T-helper 1 cell treated with Interleukin-12 subunit alpha and Interleukin-12 subunit beta and Interleukin-4 antibody, amounts not matched to agents 30 μg/mL and 1 μg/mL, for 36 hours (primary cell): Measurements from ENCODE around the gene CXCL11.
A peak's percentile ranks its signal among the peaks of the same experiment; 100 is the strongest.

Experiments
- H3K27ac Mint-ChIP-seq: one replicate; pipeline ENCODE4 v1.8.0; 2021; ENCODE audit warnings: mild to moderate bottlenecking, mixed read lengths
- H3K27me3 Mint-ChIP-seq: one replicate; pipeline ENCODE4 v1.8.0; 2021; ENCODE audit warnings: low read depth, mixed read lengths
- H3K36me3 Mint-ChIP-seq: one replicate; pipeline ENCODE4 v1.8.0; 2021; ENCODE audit warnings: low read depth, mixed read lengths
- H3K4me1 Mint-ChIP-seq: one replicate; pipeline ENCODE4 v1.8.0; 2021; ENCODE audit warnings: low read depth, mixed read lengths
- H3K4me3 Mint-ChIP-seq: one replicate; pipeline ENCODE4 v1.8.0; 2021; ENCODE audit warnings: mild to moderate bottlenecking, moderate library complexity, mixed read lengths
- H3K9me3 Mint-ChIP-seq: one replicate; pipeline ENCODE4 v1.8.0; 2021; ENCODE audit warnings: mixed read lengths

The CXCL11 gene

DNA sequence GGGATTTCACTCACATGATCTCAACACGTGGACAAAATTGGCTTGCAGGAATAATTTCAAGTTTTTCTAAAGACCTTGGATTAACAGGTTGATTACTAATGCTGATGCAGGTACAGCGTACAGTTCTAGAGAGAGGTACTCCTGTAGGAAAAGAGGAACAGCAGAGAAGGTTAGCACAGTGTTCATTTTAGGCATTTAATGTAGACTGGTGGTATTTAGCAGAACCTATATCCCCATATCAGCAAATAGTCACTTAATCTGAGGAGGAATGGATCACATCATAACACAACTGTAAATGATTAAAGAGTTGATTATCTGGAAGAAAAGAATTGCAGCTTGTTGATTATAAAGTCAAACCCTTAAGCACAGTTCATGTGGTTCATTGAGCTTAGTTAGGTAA, 13.2 kb downstream of the CXCL11 start:
- Mint-ChIP-seq H3K36me3 (peaks cover 3% of the 10 kb centered on the region), H3K27me3 (no peaks in the 10 kb centered on the region), H3K4me3 (no peak overlapping the region), H3K9me3 (no peaks in the 10 kb centered on the region), H3K27ac (no peak overlapping the region), H3K4me1 (peaks cover 32% of the 10 kb centered on the region)

DNA sequence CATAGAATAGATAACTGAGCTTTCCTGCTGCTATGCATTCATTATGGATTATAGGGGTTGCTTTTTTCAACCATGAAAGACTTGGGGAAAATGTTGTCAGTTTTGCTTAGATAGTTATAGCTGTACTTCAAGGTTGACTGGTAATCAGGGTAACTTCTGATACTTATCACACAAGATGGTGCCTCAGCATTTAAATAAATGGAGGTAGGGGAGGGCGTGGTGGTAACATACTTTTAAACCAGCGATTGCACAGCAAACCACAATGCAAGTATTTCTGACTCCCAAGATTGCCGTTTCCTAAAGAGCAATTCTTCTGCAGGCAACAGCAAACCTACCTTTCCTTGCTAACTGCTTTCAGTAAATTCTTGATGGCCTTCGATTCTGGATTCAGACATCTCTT, 13.8 kb downstream of the CXCL11 start:
- no peaks in the 10 kb centered on the region for H3K27me3 Mint-ChIP-seq
- H3K4me1 Mint-ChIP-seq, result peaks cover 30% of the 10 kb centered on the region
- H3K27ac Mint-ChIP-seq, result no peak overlapping the region
- peaks cover 3% of the 10 kb centered on the region for H3K36me3 Mint-ChIP-seq
- H3K4me3 Mint-ChIP-seq, result no peak overlapping the region
- no peaks in the 10 kb centered on the region for H3K9me3 Mint-ChIP-seq

DNA sequence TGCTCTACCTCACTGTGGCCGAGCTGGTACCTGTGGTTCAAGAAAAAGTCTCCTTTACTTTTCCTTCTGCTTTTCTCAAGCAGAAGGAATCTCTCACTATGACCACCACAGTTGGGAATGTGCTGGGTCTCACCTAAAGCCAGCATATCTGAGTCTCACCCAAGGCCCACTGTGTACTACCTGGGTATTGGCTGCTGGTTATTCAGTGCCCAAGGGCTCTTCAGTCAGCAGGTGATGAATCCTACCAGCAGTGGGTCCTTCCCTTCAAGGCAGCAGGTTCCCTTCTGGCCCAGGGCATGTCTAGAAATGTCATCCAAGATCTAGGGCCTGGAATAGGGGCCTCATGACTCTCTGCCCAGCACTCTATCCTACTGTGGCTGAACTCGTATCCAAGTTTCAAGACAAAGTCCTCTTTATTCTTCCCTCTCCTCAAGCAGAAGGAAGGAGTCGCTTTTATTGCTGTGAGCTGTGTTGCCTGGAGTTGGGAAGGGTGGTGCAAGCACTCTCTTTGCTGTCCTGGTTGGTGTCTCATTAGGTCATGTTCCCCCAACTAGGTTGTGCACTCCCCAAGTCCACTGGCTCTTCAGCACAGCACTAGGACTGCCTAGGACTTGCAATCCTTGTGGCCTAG, 18.7 kb downstream of the CXCL11 start:
- Mint-ChIP-seq H3K4me3 (no peak overlapping the region), H3K36me3 (peaks cover 3% of the 10 kb centered on the region), H3K27ac (no peak overlapping the region), H3K9me3 (no peaks in the 10 kb centered on the region), H3K4me1 (peaks cover 22% of the 10 kb centered on the region), H3K27me3 (no peaks in the 10 kb centered on the region)

DNA sequence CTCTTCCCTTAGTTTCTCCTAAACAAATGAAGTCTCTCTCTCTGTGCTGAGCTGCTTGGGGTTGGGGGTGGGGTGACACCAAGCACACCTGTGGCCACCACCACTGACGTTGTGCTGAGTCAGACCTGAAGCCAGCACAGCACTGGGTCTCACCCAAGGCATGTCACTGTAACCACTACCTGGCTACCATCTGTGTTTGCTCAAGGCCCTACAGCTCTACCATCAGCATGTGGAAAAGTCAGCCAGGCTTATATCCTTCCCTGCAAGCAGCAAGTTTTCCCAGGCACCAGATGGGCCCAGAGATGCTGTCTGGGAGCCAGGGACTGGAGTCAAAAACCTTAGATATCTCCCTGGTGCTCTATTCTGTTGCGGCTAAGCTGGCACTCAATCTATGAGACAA, 19.5 kb downstream of the CXCL11 start:
- H3K27ac Mint-ChIP-seq, result peak overlapping the region; percentile 39
- peaks cover 18% of the 10 kb centered on the region for H3K4me1 Mint-ChIP-seq
- H3K9me3 Mint-ChIP-seq, result no peaks in the 10 kb centered on the region
- peaks cover 3% of the 10 kb centered on the region for H3K36me3 Mint-ChIP-seq
- no peak overlapping the region for H3K4me3 Mint-ChIP-seq
- H3K27me3 Mint-ChIP-seq, result no peaks in the 10 kb centered on the region

DNA sequence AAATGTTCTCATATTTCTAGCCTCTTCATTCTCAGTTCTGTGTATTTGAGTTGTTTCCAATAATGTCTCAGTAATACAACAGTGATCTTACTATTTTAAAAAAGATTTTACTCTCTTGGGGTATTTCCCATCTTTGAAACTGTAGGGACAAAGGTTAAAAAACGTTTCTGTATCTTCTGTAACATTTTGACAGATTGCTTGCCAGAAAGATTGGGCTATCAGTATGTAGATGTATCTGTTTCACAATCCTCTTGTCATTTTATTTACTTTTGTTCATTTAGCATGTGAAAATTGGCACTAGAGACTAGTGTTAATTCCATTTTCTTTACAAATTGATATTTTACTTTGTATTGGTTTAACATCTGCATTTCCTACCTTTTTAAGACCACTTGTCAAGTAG, 22.3 kb downstream of the CXCL11 start:
- no peak overlapping the region for H3K27ac Mint-ChIP-seq
- peaks cover 3% of the 10 kb centered on the region for H3K36me3 Mint-ChIP-seq
- no peaks in the 10 kb centered on the region for H3K9me3 Mint-ChIP-seq
- H3K4me1 Mint-ChIP-seq, result peaks cover 16% of the 10 kb centered on the region
- no peaks in the 10 kb centered on the region for H3K27me3 Mint-ChIP-seq
- no peak overlapping the region for H3K4me3 Mint-ChIP-seq

DNA sequence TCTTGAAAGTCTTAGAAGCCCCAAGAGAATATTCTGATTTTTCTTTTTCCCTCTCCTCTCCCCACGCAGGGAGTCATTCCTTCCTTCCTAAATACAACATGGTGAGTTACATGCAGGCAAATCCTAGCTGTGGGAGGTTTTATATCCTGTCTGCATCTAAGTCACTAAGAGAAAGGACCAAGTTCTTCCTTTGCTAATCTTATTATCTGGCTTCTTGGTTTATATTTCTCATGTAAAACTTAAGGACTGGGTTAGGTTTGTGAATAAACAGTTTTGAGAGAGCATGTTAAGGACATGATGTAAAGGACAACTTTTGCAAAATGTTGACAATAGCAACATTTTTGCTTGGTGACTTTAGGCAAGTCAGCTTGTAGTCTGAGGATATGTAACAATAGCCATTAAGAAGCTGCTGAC, 23.5 kb downstream of the CXCL11 start:
- Mint-ChIP-seq H3K27ac (peak overlapping the region; percentile 41), H3K27me3 (no peaks in the 10 kb centered on the region), H3K36me3 (no peaks in the 10 kb centered on the region), H3K4me1 (peaks cover 16% of the 10 kb centered on the region), H3K4me3 (no peak overlapping the region), H3K9me3 (no peaks in the 10 kb centered on the region)

DNA sequence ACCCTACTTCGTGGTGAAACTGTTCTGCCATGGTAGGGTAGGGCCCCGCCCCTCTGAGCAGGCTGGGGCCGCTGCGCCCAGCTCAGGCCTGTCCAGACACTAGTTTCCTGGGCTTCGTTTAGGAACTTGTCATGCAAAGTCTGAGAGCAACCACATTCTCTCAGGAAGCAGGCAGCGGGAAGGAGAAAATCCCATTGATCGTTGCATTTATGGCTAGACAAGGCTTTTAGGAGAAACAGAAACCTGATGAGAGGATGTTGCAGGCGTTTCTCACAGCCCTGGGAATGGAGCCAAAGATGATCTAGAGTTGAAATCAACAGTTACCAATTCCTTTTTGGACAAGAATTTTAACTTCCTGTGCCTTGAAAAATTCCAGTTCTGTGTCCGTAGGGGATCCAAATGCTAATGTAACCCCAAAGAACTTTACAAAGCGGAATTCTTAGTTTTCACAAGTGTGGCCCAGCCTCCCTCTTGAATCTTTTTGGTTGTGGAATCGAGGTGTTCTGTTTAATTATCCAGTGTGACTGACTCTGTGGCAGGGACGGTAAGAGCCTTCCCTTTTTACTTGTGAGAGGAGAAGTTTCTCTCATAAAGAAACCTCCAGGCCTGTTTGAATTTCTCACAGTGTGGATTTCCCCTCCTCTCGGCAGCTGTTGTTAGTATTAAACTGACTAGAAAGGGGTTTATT, 24.0 kb downstream of the CXCL11 start:
- no peaks in the 10 kb centered on the region for H3K9me3 Mint-ChIP-seq
- H3K36me3 Mint-ChIP-seq, result no peaks in the 10 kb centered on the region
- no peaks in the 10 kb centered on the region for H3K27me3 Mint-ChIP-seq
- H3K4me3 Mint-ChIP-seq, result no peak overlapping the region
- H3K4me1 Mint-ChIP-seq, result peaks cover 16% of the 10 kb centered on the region
- peak overlapping the region; percentile 41 for H3K27ac Mint-ChIP-seq

DNA sequence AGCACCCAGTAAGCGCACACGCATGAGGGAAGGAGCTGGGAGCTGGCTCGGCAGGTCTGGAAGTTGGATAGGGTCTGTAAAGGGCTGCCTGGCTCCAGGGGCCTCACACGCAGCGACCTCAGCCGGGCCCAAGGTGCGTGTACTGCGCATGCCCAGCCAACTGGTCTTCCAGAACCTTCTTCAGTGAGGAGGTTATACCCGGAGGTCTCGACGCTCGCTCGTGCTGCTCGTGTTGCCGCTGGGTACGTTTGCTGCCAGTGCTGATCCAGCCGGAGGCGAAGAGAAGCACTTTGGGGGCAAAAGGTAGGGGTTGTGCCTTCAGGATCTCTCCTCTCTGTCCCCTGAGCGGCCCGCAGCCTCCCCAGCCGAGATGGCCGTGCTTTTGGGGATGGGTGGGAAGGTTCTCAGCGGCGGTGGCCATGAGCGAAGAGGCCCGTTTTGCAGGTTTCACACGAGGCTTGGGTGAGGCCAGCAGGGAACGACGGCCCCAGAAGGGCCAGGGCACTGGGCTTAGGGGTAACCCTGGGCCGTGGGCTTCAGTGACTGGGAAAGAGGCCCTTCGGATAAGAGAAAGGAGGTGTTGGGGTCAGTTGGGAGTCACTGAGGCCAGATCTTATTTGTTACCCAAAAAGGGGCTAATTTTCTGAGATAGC, 24.7 kb downstream of the CXCL11 start:
- no peak overlapping the region for H3K4me3 Mint-ChIP-seq
- peaks cover 10% of the 10 kb centered on the region for H3K4me1 Mint-ChIP-seq
- no peaks in the 10 kb centered on the region for H3K36me3 Mint-ChIP-seq
- H3K27me3 Mint-ChIP-seq, result no peaks in the 10 kb centered on the region
- no peaks in the 10 kb centered on the region for H3K9me3 Mint-ChIP-seq
- H3K27ac Mint-ChIP-seq, result no peak overlapping the region

DNA sequence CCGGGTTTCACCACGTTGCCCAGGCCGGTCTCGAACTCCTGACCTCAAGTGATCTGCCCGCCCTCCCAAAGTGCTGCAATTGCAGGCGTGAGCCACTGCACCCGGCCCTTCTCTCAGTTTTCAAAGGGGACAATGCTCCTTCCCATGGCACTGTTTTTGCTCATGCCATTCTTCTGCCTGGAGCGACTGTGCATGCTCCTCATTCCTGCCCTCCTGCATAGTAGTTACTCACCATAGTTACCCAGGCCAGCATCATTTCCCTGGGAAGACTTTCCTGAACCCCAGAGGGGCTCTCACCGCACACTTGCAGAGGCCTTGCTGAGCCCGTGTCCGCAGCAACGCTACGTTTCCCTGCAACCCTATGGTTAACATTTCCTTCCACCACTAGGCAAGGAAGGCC, 25.3 kb downstream of the CXCL11 start:
- peaks cover 10% of the 10 kb centered on the region for H3K4me1 Mint-ChIP-seq
- H3K4me3 Mint-ChIP-seq, result no peak overlapping the region
- no peaks in the 10 kb centered on the region for H3K36me3 Mint-ChIP-seq
- H3K9me3 Mint-ChIP-seq, result no peaks in the 10 kb centered on the region
- no peaks in the 10 kb centered on the region for H3K27me3 Mint-ChIP-seq
- no peak overlapping the region for H3K27ac Mint-ChIP-seq

DNA sequence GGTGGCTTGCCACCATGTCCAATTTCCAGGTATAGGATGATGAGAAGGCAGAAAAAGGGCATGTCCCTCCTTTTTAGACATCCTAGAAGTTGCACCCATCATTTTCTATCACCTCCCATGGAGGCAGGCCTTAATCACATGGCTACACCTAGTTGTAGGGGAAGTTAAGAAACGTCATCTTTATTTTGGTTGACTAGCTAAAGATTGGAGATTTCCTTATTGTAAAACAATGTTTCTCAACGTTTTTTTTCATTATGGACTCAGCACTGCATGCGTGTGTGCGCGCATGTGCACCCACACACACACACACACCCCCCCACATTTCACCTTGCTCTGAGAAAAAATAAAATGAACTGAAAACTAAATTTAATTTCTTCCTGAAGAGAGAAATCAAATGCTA, 26.6 kb downstream of the CXCL11 start:
- Mint-ChIP-seq H3K27me3 (no peaks in the 10 kb centered on the region), H3K9me3 (no peaks in the 10 kb centered on the region), H3K36me3 (no peaks in the 10 kb centered on the region), H3K4me1 (peaks cover 10% of the 10 kb centered on the region), H3K27ac (no peak overlapping the region), H3K4me3 (no peak overlapping the region)

DNA sequence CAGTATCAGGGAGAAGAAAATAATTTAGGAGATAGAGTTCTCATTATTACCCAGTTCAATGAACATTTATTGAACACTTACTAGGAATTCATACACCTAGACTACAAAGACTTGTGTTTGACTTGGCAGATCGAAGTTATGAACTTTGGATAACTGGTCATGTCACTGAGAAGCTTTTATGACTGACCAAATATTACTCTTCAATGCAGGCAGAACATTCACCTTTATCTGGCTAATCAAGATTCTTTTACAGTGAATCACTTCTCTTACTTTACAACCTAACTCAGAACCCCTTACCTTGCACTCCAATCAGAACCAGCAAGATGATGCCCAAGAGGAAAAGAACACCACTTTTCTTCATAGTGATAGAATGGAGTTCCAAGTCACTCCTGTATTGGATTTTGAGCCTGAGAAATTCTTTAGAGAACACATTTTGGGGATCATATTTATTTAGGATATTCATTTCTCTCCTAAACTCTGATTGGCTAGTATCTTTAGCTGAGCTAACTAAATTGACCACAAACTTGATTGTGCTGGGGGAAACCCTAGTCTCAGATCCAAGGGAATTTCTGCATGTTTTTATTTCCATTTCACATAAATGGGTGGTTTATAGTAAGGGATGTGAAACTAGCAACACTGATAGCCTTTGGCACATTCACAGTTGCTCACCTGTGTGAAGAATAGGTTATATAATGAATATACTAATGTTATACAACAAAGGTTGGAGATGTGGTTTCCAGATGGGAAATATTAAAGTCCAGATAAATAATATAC, 28.6 kb downstream of the CXCL11 start, which contains the start of gene CXCL9:
Gene CXCL9 (minus strand): TSS at position 421 of the 774 bp plus-strand sequence. CDS start 60 bp downstream, at position 361.
- Mint-ChIP-seq H3K27me3 (no peaks in the 10 kb centered on the region), H3K27ac (no peak within 1 kb of the TSS), H3K36me3 (no peaks in the 10 kb centered on the region), H3K4me3 (no peak within 1 kb of the TSS), H3K9me3 (no peaks in the 10 kb centered on the region), H3K4me1 (peaks cover 15% of the 10 kb centered on the region)

DNA sequence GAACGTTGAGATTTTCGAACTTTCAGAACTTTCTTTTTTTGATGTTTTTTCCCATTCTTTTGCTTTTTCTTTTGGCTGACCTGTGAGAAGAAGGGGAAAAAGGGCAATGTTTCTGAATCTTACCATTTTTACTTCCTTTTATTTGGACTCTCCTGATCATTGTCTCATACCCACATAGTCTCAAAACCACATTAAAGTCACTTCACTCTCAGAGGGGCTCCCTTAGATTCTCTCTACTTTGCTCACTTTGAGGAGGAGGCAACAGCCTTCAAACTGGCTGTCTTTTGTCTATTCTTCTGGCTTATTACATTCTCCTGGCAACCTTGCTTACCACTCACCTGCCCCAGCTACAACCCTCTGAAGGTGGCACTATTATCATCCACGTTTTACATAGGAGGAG, 32.2 kb downstream of the CXCL11 start:
- Mint-ChIP-seq H3K4me3 (no peak overlapping the region), H3K9me3 (no peaks in the 10 kb centered on the region), H3K36me3 (no peaks in the 10 kb centered on the region), H3K4me1 (peaks cover 13% of the 10 kb centered on the region), H3K27ac (no peak overlapping the region), H3K27me3 (no peaks in the 10 kb centered on the region)

DNA sequence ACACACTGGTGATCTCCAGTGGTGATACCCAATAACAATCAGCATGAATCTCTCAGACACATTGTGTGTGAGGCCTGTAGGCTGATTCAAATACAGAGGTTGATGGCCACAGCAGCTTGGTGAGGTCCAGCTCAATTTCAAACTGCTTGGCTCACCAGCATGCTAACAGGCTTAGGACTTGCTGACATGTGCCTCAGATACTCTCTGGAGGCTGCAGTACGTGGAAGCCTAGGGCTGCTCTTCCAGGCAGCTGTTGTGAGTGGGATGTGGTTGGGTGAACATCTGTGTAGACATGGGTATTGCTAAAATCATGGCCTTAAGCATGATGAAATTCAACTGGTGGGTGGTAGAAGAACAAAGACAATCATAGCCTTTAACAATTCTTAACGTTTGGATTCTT, 32.8 kb downstream of the CXCL11 start:
- no peaks in the 10 kb centered on the region for H3K9me3 Mint-ChIP-seq
- H3K36me3 Mint-ChIP-seq, result no peaks in the 10 kb centered on the region
- H3K27ac Mint-ChIP-seq, result no peak overlapping the region
- H3K4me3 Mint-ChIP-seq, result no peak overlapping the region
- no peaks in the 10 kb centered on the region for H3K27me3 Mint-ChIP-seq
- peaks cover 13% of the 10 kb centered on the region for H3K4me1 Mint-ChIP-seq

DNA sequence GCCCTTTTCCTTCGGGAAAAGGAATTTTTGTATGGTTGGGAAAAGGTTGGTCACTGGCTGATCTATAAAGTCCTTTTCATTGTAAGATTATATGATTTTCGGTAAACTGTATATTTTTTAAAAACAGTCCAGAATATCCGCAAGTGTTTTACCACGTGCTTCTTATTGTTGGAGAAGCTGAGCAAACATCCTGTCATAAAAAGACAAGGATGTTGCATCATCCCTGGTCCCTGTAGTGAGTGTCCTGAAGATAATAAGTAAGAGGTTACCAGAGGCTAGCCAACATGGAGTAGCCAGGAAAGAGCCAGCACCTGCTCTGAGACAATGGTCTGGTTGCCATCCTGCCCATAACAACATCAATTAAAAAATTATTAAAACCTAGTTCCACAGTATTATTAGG, 33.7 kb downstream of the CXCL11 start:
- H3K4me3 Mint-ChIP-seq, result no peak overlapping the region
- no peak overlapping the region for H3K27ac Mint-ChIP-seq
- no peaks in the 10 kb centered on the region for H3K27me3 Mint-ChIP-seq
- no peaks in the 10 kb centered on the region for H3K9me3 Mint-ChIP-seq
- peaks cover 13% of the 10 kb centered on the region for H3K4me1 Mint-ChIP-seq
- no peaks in the 10 kb centered on the region for H3K36me3 Mint-ChIP-seq
